HS-5 (cell line): ENCODE results near the gene LRRN4CL.
"Not testable (repeated sequence)": the region's sequence is repeated elsewhere in the genome, so short reads cannot be mapped to it uniquely, and the experiment has no call there.

Experiments used
- DNase-seq: peaks from one replicate; pipeline ENCODE4 v3.0.0-alpha.2; 2012; ENCODE audit warnings: low read depth

The LRRN4CL gene

GRCh38 chr11:62709247-62710000, 20.1 kb upstream of the LRRN4CL start:
- DNase-seq = peak; percentile 71

- no peak for DNase-seq
Observed at GRCh38 chr11:62708793-62709192, 19.5 kb upstream of the LRRN4CL start.

- DNase-seq = no peak
Observed at GRCh38 chr11:62708392-62708791, 19.1 kb upstream of the LRRN4CL start.

- no peak for DNase-seq
Observed at GRCh38 chr11:62707277-62707861, 18.0 kb upstream of the LRRN4CL start, which contains the start of the genes BSCL2 and GNG3. Gene BSCL2 (minus strand): TSS chr11:62707424. CDS start chr11:62707195, 229 bp downstream. Gene GNG3 (plus strand): TSS chr11:62707676. CDS start chr11:62708296, 620 bp downstream.

GRCh38 chr11:62706850-62707247, 17.5 kb upstream of the LRRN4CL start:
- no peak for DNase-seq

GRCh38 chr11:62705880-62706849, 16.8 kb upstream of the LRRN4CL start:
- DNase-seq = peak; percentile 63

GRCh38 chr11:62705413-62705812, 16.1 kb upstream of the LRRN4CL start:
- no peak for DNase-seq

GRCh38 chr11:62703921-62704320, 14.6 kb upstream of the LRRN4CL start:
- DNase-seq = not testable (repeated sequence)

GRCh38 chr11:62702246-62702645, 12.9 kb upstream of the LRRN4CL start:
- DNase-seq = no peak

GRCh38 chr11:62694455-62695167, 5.3 kb upstream of the LRRN4CL start:
- no peak for DNase-seq

- DNase-seq = not testable (repeated sequence)
Observed at GRCh38 chr11:62693624-62694023, 4.3 kb upstream of the LRRN4CL start.

GRCh38 chr11:62688491-62688890, 839 bp downstream of the LRRN4CL start:
- no peak for DNase-seq

GRCh38 chr11:62687508-62688396, 1.6 kb downstream of the LRRN4CL start:
- no peak for DNase-seq

GRCh38 chr11:62682518-62682917, 6.8 kb downstream of the LRRN4CL start:
- DNase-seq = no peak

GRCh38 chr11:62680825-62681240, 8.5 kb downstream of the LRRN4CL start:
- DNase-seq = peak; percentile 56

GRCh38 chr11:62678770-62679696, 10.3 kb downstream of the LRRN4CL start, which contains the start of gene UBXN1:
Gene UBXN1 (minus strand): TSS chr11:62679073. CDS start chr11:62678923, 150 bp downstream.
- DNase-seq = peak; percentile 73

GRCh38 chr11:62678433-62678769, 10.9 kb downstream of the LRRN4CL start:
- no peak for DNase-seq

GRCh38 chr11:62677714-62678113, 11.6 kb downstream of the LRRN4CL start:
- DNase-seq = no peak

GRCh38 chr11:62677156-62677555, 12.2 kb downstream of the LRRN4CL start:
- no peak for DNase-seq
